22Rv1 (cell line): ENCODE measurements around the gene RAB3B.

ENCODE experiments used
- H3K27ac ChIP-seq: fragments of 450-650 bp; 2 replicates; pipeline ENCODE4 v1.5.1; 2017
- CTCF ChIP-seq: fragments of 450-650 bp; IDR thresholded peaks from 2 replicates; pipeline ENCODE4 v1.5.1; 2017; ENCODE audit warnings: mild to moderate bottlenecking
- ZFX ChIP-seq: fragments of 450-650 bp; IDR thresholded peaks from 2 replicates; pipeline ENCODE4 v1.6.1; 2017; ENCODE audit warnings: antibody characterized with exemption, borderline replicate concordance

Gene RAB3B

GRCh38 chr1:52032124-52032784, 41.8 kb upstream of the RAB3B start:
- TF ChIP-seq ZFX = no peak
- TF ChIP-seq CTCF = no peak

DNA sequence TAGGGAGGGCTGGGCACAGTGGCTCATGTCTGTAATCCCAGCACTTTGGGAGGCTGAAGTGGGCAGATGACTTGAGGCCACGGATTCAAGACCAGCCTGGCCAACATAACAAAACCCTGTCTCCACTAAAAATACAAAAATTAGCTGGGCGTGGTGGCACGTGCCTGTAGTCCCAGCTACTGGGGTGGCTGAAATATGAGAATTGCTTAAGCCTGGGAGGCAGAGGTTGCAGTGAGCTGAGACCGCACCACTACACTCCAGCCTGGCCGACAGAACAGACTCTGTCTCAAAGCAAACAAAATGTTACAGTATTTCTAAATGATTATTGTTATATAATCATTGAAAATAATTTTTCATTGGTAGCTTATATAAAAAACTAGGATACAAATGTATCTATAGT, 38.3 kb upstream of the RAB3B start:
- peak overlapping the region; percentile 78 for H3K27ac ChIP-seq

More at GRCh38 chr1:52032124-52032784, 41.8 kb upstream of the RAB3B start:
- no peak overlapping the region for H3K27ac ChIP-seq

GRCh38 chr1:52028328-52028727, 37.8 kb upstream of the RAB3B start:
- TF ChIP-seq CTCF (no peak), ZFX (no peak)
- H3K27ac ChIP-seq = peak overlapping the region; percentile 78

- no peak overlapping the region for H3K27ac ChIP-seq
- TF ChIP-seq ZFX (no peak), CTCF (no peak)
These were observed 35.8 kb upstream of the RAB3B start for GRCh38 chr1:52026278-52026677.

- H3K27ac ChIP-seq = no peak overlapping the region
- TF ChIP-seq CTCF = no peak
- no peak for TF ChIP-seq ZFX
These were observed 31.6 kb upstream of the RAB3B start for GRCh38 chr1:52022133-52022532.

DNA sequence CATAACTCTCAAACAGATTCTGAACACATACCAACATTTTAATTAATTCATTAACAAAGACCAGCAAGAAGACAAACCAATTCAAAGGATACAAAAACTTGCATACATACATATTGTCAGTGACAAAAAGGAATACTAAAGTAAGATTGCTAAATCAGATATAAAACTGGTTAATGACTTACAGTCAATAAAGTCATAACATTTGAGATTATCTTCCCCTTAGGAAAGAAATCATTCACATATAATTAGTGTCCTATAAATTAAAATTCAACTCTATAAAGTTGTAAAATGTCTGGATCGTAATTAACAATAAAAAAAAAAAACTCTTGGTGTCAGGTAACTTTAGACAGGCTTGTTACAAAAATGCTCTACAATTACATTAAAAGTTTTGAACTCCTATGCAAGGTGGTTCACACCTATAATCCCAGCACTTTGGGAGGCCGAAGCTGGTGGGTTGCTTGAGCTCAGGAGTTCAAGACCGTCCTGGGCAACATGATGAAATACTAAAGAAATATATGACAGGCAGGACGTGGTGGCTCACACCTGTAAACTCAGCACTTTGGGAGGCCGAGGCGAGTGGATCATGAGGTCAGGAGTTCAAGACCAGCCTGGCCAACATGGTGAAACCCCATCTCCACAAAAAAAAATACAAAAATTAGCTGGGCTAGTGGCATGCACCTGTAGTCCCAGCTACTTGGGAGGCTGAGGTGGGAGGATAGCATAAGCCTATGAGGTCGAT, 17.7 kb upstream of the RAB3B start:
- no peak overlapping the region for H3K27ac ChIP-seq
- TF ChIP-seq ZFX (no peak), CTCF (no peak)

DNA sequence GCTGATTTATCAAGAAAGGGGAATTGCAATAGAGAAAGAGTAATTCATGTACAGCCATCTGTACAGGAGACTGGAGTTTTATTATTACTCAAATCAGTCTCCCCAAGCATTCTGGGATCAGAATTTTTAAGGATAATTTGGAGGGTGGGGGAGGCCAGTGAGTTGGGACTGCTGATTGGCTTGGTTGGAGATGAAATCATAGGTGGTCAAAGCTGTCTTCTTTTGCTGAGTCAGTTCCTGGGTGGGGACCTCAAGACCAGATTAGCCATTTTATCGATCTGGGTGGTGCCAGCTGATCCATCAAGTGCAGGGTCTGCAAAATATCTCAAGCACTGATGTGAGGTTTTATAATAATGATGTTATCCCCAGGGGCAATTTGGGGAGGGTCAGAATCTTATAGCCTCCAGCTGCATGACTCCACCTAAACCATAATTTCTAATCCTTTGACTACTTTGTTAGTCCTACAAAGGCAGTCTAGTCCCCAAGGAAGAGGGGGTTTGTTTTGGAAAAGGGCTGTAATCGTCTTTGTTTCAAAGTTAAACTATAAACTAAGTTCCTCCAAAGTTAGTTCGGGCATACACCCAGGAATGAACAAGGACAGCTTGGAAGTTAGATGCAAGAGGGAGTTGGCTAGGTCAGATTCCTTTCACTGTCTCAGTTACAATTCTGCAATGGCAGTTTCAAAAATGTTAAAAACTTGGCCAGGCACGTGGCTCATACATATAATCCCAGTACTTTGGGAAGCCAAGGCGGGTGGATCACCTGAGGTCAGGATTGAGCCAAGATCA, 16.9 kb upstream of the RAB3B start:
- no peak for TF ChIP-seq CTCF
- no peak for TF ChIP-seq ZFX
- peak overlapping the region; percentile 62 for H3K27ac ChIP-seq

GRCh38 chr1:52006081-52006553, 15.6 kb upstream of the RAB3B start:
- H3K27ac ChIP-seq = peak overlapping the region; percentile 62

DNA sequence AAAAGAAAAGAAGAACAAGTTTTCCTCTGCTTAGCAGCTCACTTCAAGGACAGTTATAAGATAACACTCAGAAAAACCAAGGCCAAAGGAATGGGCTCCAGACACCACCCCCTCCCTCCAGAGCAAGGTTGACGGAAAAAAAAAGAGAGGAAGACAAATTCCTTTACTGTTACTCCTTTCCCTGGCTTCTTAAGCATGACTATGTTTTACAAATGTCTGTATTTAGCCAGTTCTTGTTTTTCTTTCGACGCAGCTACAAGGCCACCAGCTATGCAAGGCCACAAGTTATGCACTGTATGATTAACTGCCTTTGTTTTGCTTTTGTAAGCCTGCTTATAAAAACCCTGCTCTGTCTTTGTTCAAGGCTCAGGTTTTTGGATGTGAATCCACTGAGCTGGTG, 15.0 kb upstream of the RAB3B start:
- peak overlapping the region; percentile 62 for H3K27ac ChIP-seq
